Measurements from ENCODE around the gene ASB3. TPM values are rescaled to one million over a fixed set of nuclear protein-coding genes. Genes with fewer than 3 reads are reported as not detected.
A peak's percentile ranks its signal among the peaks of the same experiment; 100 is the strongest.

Gene ASB3
- total RNA-seq, 4 donors from 2014 or later: 11.0 to 21.1 (median 17.6) TPM

GRCh38 chr2:53793821-53794220 is 7.1 kb upstream of the ASB3 start:
- no peak for TF ChIP-seq POLR2A (IDR thresholded peaks at IDR 0.05)
- TF ChIP-seq, protein P1, sequence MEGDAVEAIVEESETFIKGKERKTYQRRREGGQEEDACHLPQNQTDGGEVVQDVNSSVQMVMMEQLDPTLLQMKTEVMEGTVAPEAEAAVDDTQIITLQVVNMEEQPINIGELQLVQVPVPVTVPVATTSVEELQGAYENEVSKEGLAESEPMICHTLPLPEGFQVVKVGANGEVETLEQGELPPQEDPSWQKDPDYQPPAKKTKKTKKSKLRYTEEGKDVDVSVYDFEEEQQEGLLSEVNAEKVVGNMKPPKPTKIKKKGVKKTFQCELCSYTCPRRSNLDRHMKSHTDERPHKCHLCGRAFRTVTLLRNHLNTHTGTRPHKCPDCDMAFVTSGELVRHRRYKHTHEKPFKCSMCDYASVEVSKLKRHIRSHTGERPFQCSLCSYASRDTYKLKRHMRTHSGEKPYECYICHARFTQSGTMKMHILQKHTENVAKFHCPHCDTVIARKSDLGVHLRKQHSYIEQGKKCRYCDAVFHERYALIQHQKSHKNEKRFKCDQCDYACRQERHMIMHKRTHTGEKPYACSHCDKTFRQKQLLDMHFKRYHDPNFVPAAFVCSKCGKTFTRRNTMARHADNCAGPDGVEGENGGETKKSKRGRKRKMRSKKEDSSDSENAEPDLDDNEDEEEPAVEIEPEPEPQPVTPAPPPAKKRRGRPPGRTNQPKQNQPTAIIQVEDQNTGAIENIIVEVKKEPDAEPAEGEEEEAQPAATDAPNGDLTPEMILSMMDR (IDR thresholded peaks at IDR 0.05): no peak
- intact Hi-C loops (cut with DNase I; ENCODE audit: low total_unique reads): no loop called here
- 76 to 90% methylated on average over 3 of the region's 3 CpGs for WGBS, 2 donors
- H3K4me3 ChIP-seq (ENCODE audit: low read depth, poor library complexity, severe bottlenecking): no peak overlapping the region
- no peak for DNase-seq (ENCODE audit: low spot score in 2 of 2)

- intact Hi-C loops (cut with DNase I; ENCODE audit: low total_unique reads): no loop called here
- H3K4me3 ChIP-seq (ENCODE audit: low read depth, poor library complexity, severe bottlenecking): no peak overlapping the region
- 88 to 91% methylated on average over 3 of the region's 3 CpGs for WGBS, 2 donors
- DNase-seq (ENCODE audit: low spot score in 2 of 2): no peak
- TF ChIP-seq, protein P1 (IDR thresholded peaks at IDR 0.05): no peak
- no peak for TF ChIP-seq POLR2A (IDR thresholded peaks at IDR 0.05)
These were observed 6.5 kb upstream of the ASB3 start for GRCh38 chr2:53793261-53793660.

GRCh38 chr2:53787614-53788289 is 999 bp upstream of the ASB3 start:
- peak overlapping the region; percentile 85 for H3K4me3 ChIP-seq (ENCODE audit: low read depth, poor library complexity, severe bottlenecking)
- TF ChIP-seq POLR2A (IDR thresholded peaks at IDR 0.05): no peak
- TF ChIP-seq, protein P1 (IDR thresholded peaks at IDR 0.05): no peak
- intact Hi-C loops (cut with DNase I; ENCODE audit: low total_unique reads): no loop called here
- no peak for DNase-seq (ENCODE audit: low spot score in 2 of 2)
- 2 to 3% methylated on average over 17 of the region's 17 CpGs for WGBS, 2 donors

- WGBS, 2 donors: 1% methylated on average over 18 of the region's 18 CpGs
- intact Hi-C loops (cut with DNase I; ENCODE audit: low total_unique reads): no loop called here
- DNase-seq (ENCODE audit: low spot score in 2 of 2): peak in 1 of 2 donors; percentile 29
- peak overlapping the region; percentile 85 for H3K4me3 ChIP-seq (ENCODE audit: low read depth, poor library complexity, severe bottlenecking)
- no peak for TF ChIP-seq POLR2A (IDR thresholded peaks at IDR 0.05)
- TF ChIP-seq, protein P1 (IDR thresholded peaks at IDR 0.05): no peak
These were observed 425 bp downstream of the ASB3 start for GRCh38 chr2:53786352-53786704.

- DNase-seq (ENCODE audit: low spot score in 2 of 2): no peak
- intact Hi-C loops (cut with DNase I; ENCODE audit: low total_unique reads): no loop called here
- no peak for TF ChIP-seq POLR2A (IDR thresholded peaks at IDR 0.05)
- TF ChIP-seq, protein P1 (IDR thresholded peaks at IDR 0.05): no peak
- WGBS, 2 donors: 44 to 57% methylated on average over 11 of the region's 11 CpGs
- H3K4me3 ChIP-seq (ENCODE audit: low read depth, poor library complexity, severe bottlenecking): no peak overlapping the region
These were observed 1.4 kb downstream of the ASB3 start for GRCh38 chr2:53785366-53785765.

DNA sequence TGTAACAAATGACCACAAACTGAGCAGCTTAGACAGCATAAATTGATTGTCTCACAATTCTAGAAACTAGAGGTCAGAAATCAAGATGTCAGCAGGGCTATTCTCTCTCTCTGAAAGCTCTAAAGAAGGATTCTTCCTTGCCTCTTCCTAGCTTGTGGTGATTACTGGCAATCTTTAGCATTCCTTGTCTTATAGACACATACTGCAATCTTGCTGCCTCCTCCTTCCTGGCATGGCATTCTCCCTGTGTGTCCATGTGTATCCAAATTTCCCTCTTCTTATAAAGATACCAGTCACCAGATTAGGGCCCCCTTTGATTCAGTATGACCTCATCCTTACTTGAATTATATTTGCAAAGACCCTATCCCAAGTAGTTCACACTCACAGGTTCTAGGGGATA is 2.3 kb downstream of the ASB3 start:
- intact Hi-C loops (cut with DNase I; ENCODE audit: low total_unique reads): no loop called here
- no peak for TF ChIP-seq POLR2A (IDR thresholded peaks at IDR 0.05)
- TF ChIP-seq, protein P1 (IDR thresholded peaks at IDR 0.05): no peak
- DNase-seq (ENCODE audit: low spot score in 2 of 2): no peak
- no peak overlapping the region for H3K4me3 ChIP-seq (ENCODE audit: low read depth, poor library complexity, severe bottlenecking)

Measured in lower leg skin (tissue), 4 donors.